Heart left ventricle (tissue), 16 donors: Measurements from ENCODE around the gene GBX2. TPM values are rescaled to one million over a fixed set of nuclear protein-coding genes. Genes with fewer than 3 reads are reported as not detected.

ENCODE experiments used
- ATAC-seq, 4 donors: fragments of 200-7000 bp; cut with Tn5 transposase; one replicate each; pipeline ENCODE4 v1.9.1; 2020 to 2022; ENCODE audit warnings: moderate library complexity in 4 of 4, mild to moderate bottlenecking in 3 of 4, moderate number of reproducible peaks in 1 of 4
- DNase-seq, 5 donors: peaks; one replicate each; pipeline ENCODE4 v3.0.0-alpha.2; 2020
- H3K27ac ChIP-seq, 12 donors: fragments of 200-600 bp; sonication (generic) in 4 of 12; one replicate each; pipeline versions ENCODE4 v1.5.0 to v1.8.0; 2016 to 2022; ENCODE audit warnings: mild to moderate bottlenecking in 2 of 12
- H3K27me3 ChIP-seq, 9 donors: fragments of 200-600 bp; sonication (generic) in 2 of 9; one replicate each; pipeline versions ENCODE4 v1.5.1 to v1.8.0; 2016 to 2022; ENCODE audit warnings: mild to moderate bottlenecking in 3 of 9
- H3K36me3 ChIP-seq, 9 donors: fragments of 200-600 bp; sonication (generic) in 2 of 9; one replicate each; pipeline versions ENCODE4 v1.5.0 to v1.8.0; 2018 to 2022; ENCODE audit warnings: mild to moderate bottlenecking in 2 of 9
- H3K4me1 ChIP-seq, 12 donors: fragments of 200-600 bp; sonication (generic) in 4 of 12; one replicate each; pipeline versions ENCODE4 v1.5.0 to v1.8.0; 2016 to 2022; ENCODE audit warnings: mild to moderate bottlenecking in 3 of 12
- H3K4me3 ChIP-seq, 12 donors: fragments of 200-600 bp; sonication (generic) in 4 of 12; one replicate each; pipeline versions ENCODE4 v1.5.0 to v1.8.0; 2017 to 2022; ENCODE audit warnings: mild to moderate bottlenecking in 9 of 12, moderate library complexity in 4 of 12
- H3K9me3 ChIP-seq, 12 donors: fragments of 200-600 bp; sonication (generic) in 4 of 12; one replicate each; pipeline versions ENCODE4 v1.5.0 to v1.8.0; 2016 to 2022; ENCODE audit warnings: mild to moderate bottlenecking in 1 of 12
- POLR2A ChIP-seq, 2 donors: fragments of 450-650 bp; IDR thresholded peaks; one replicate each; pipeline ENCODE4 v1.6.1; 2017; ENCODE audit warnings: antibody characterized with exemption in 2 of 2, mild to moderate bottlenecking in 2 of 2, moderate library complexity in 2 of 2
- whole genome bisulfite sequencing, 4 donors: extraction: QIAGEN DNeasy Blood & Tissue Kit in 2 of 4; methylation state at CpG; one replicate each; pipeline versions ENCODE4 v1.1.5 to v1.1.7; 2013 to 2018; 5-methylcytosine and 5-hydroxymethylcytosine counted together
- intact Hi-C, 10 donors: fragments of 100-400 bp; cut with DNase I; formaldehyde crosslinking; loops; one replicate each; pipeline versions ENCODE4 v1.11.1 to v1.14.2; 2022
- long read RNA-seq, 3 donors: library from polyadenylated mRNA; unstranded; transcript quantifications; one replicate each; pipeline ENCODE4 v2.0.0, GENCODE V29; 2020 to 2021
- polyA plus RNA-seq, 2 donors: library from polyadenylated mRNA; stranded (reverse); fragments of 200-250 nt; gene quantifications; one replicate each; pipeline ENCODE4 v1.2.3, GENCODE V29; 2013
- total RNA-seq, 9 donors: library from RNA; depleted of rRNA in 2 of 9; stranded (reverse); fragments of >200 nt in 2 of 9; fragmentation: NEBNext Ultra II Directional in 3 of 9; extraction: Animal tissue kit (Norgen Biotek cat#: 25700) in 3 of 9; gene quantifications; one replicate each; pipeline versions ENCODE4 v1.1.0 to v1.2.4, GENCODE V29; 2016 to 2023
- TF ChIP-seq, protein P1 (sequence below), 12 donors: fragments of 200-600 bp; sonication (generic) in 4 of 12; IDR thresholded peaks; one replicate each; pipeline versions ENCODE4 v1.5.0 to v1.8.0; 2018 to 2022; ENCODE audit warnings: antibody characterized with exemption in 12 of 12, mild to moderate bottlenecking in 5 of 12
- donor health status: ischemic (EF 13 %, LVEDD 7.1; RV severe dilation, severe dysfunction).
- donor health status: healthy with polysubstance abuse.
- donor health status: DM: no; HTN: yes; CAD: no.
- donor health status: DM: no; HTN: no; CAD: no.
- donor health status: ischemic (EF 25% LVEDD 6.9; RV normal size, moderate dysfunction).
- donor health status: ischemic (EF 25% LVEDD 5.7; RV mildly dilated, moderate dysfunction).
- donor health status: healthy.
- donor health status: DM: yes; HTN: yes; CAD: no.
- donor health status: ischemic (EF 35%, LVEDD 5.7; RV mildly dilated, moderate dysfunction).
- donor health status: nonischemic (EF 11% LVEDD 7.7; RV severe dilation, severe dysfunction).
- donor health status: DM: yes; HTN: yes; CAD: no.
- donor health status: PGD.
- donor health status: ischemic (EF 29% LVEDD 5.4; RV normal size, mild dysfunction).
- donor health status: nonischemic (EF 23%, LVEDD 6.1; RV moderate dilation, normal function).

GBX2 gene
- total RNA-seq, result under 1 TPM in 1 of 9 donors, not detected in 8; 0.17 TPM
- under 1 TPM; 0.15 to 0.55 TPM for polyA plus RNA-seq
- long read RNA-seq, donor 1, result 0 reads
- long read RNA-seq, donor 2, result 0 reads
- long read RNA-seq, donor 3, result 0 reads

DNA sequence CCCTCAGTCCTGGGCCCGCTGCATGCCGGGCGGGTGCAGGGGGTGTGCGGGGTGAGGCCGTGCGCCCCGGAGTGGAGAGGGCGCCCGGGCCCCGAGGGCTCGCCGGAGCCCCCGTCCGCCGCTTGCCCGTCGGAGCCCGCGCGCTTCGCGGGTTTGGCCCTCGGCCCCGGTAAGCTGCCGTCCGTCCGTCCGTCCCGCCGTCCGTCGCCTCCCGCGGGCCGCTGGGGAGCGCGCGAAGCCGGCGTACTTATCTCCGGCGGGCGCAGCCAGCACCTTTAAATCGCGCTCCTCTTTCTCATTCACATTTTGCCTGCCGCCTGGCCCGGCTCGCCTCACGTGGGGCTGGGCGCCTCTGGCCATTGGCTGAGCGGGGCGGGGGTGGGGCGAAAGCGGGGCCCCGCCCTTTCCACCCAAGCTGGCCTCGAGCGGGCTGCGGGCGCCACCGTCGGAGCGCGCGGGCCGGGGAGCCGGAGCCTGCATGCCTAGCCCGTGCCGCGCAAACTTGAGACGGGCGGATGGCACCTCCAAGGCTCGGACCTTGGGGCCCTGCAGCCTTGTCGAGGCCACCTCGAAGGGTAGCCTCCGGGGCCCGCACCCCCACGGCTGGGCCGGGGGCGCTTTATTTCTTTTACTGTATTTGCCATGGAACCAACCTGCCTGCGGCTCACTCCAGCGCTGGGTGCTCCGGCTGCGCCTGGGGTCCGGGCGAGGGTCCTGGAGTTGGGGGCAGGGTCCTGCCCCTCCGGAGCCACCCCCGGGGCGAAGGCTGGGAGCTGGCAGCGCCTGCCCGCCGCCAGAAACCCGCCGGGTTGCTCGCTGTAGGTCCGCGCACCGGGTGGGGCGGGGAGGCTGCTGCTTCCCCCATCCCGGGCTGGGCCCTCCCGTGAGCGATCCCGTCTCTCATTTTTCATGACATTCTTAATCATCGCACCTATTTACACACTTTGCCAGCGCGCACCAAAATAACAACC is at the start of gene GBX2:
TSS of gene GBX2 (minus strand) at position 277 of the 971 bp plus-strand sequence. CDS start 415 bp downstream, outside the sequence.
- Histone ChIP-seq H3K4me3 (peak within 1 kb of the TSS; percentile 16 to 49 (median 40)), H3K36me3 (no peaks in the 10 kb centered on the region), H3K27ac (no peak within 1 kb of the TSS), H3K27me3 (peaks cover 86 to 100% (median 99%) of the 10 kb centered on the region in 9 donors), H3K9me3 (no peaks in the 10 kb centered on the region), H3K4me1 (peaks cover 18 to 79% (median 46%) of the 10 kb centered on the region in 12 donors)
- DNase-seq (peak in 1 of 5 donors; percentile 29), ATAC-seq (peak; percentile 18 to 65 (median 35))
- intact Hi-C loops, result loop anchor here in 2 of 10 donors (5.0 kb wide), 2 partner anchors 376 to 391 kb away; no protein-coding TSS in a partner anchor
- TF ChIP-seq, protein P1, sequence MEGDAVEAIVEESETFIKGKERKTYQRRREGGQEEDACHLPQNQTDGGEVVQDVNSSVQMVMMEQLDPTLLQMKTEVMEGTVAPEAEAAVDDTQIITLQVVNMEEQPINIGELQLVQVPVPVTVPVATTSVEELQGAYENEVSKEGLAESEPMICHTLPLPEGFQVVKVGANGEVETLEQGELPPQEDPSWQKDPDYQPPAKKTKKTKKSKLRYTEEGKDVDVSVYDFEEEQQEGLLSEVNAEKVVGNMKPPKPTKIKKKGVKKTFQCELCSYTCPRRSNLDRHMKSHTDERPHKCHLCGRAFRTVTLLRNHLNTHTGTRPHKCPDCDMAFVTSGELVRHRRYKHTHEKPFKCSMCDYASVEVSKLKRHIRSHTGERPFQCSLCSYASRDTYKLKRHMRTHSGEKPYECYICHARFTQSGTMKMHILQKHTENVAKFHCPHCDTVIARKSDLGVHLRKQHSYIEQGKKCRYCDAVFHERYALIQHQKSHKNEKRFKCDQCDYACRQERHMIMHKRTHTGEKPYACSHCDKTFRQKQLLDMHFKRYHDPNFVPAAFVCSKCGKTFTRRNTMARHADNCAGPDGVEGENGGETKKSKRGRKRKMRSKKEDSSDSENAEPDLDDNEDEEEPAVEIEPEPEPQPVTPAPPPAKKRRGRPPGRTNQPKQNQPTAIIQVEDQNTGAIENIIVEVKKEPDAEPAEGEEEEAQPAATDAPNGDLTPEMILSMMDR (IDR thresholded peaks at IDR 0.05), result no peak
- no peak for TF ChIP-seq POLR2A (IDR thresholded peaks at IDR 0.05)
- 2 to 4% (median 3%) methylated on average over 36 to 105 of the region's 105 CpGs for WGBS, 4 donors

DNA sequence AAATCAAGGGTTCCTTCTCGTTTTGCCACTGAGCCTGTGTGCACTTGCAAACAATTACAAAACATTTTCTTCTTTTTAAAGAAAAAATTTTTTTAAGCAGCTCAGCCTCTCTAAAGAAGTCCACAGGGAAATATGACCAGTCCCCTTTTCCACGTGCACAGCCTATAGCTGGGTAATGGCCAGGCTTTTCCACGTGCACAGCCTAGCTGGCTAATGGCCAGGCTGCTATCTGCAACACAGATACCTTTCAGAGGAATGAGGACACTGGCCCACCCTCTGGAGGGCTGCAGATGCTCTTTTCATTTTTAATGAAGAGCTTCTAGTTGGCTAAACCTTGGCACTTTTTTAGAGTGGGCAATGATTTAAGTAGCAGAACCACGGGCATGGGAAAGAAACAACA is 49.7 kb upstream of the GBX2 start:
- ATAC-seq, result no peak
- intact Hi-C loops, result no loop called here
- DNase-seq, result no peak
- no peak for TF ChIP-seq POLR2A (IDR thresholded peaks at IDR 0.05)
- TF ChIP-seq, protein P1 (IDR thresholded peaks at IDR 0.05), result no peak
- Histone ChIP-seq H3K9me3 (peaks cover 0 to 1% (median 0%) of the 10 kb centered on the region in 12 donors), H3K4me1 (peaks cover 0 to 4% (median 0%) of the 10 kb centered on the region in 12 donors), H3K27ac (no peak overlapping the region), H3K36me3 (no peaks in the 10 kb centered on the region), H3K27me3 (peaks cover 0 to 26% (median 0%) of the 10 kb centered on the region in 9 donors), H3K4me3 (no peak overlapping the region)
- 29 to 35% (median 33%) methylated on average over 4 of the region's 4 CpGs for WGBS, 4 donors

DNA sequence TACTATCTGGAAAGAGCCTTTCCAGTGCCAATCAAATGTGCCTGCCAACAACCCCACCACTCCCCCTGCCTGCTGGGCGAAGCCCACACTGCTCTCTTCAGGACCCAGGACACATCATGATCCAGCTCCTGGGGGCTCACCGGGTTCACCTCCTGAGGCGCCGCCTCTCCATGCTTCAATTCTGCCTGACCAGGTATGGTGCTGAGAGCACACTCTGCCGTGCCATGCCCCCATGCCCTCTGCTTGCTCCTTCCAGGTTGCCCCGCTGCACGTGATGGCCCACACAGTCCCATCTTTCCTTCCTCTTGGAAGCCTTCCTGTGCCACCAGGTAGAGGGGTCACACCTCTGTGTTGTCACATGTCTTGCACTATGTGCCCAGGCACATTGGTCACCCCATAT is 48.5 kb upstream of the GBX2 start:
- ATAC-seq (peak in 1 of 4 donors; percentile 18), DNase-seq (no peak)
- peaks cover 0 to 4% (median 0%) of the 10 kb centered on the region in 12 donors for H3K4me1 ChIP-seq
- WGBS, 4 donors, result 78 to 94% (median 91%) methylated on average over 7 of the region's 7 CpGs
- H3K36me3 ChIP-seq, result no peaks in the 10 kb centered on the region
- H3K9me3 ChIP-seq, result no peaks in the 10 kb centered on the region
- no peak for TF ChIP-seq POLR2A (IDR thresholded peaks at IDR 0.05)
- TF ChIP-seq, protein P1 (IDR thresholded peaks at IDR 0.05), result no peak
- no peak overlapping the region for H3K4me3 ChIP-seq
- intact Hi-C loops, result no loop called here
- peaks cover 0 to 28% (median 0%) of the 10 kb centered on the region in 9 donors for H3K27me3 ChIP-seq
- H3K27ac ChIP-seq, result no peak overlapping the region

DNA sequence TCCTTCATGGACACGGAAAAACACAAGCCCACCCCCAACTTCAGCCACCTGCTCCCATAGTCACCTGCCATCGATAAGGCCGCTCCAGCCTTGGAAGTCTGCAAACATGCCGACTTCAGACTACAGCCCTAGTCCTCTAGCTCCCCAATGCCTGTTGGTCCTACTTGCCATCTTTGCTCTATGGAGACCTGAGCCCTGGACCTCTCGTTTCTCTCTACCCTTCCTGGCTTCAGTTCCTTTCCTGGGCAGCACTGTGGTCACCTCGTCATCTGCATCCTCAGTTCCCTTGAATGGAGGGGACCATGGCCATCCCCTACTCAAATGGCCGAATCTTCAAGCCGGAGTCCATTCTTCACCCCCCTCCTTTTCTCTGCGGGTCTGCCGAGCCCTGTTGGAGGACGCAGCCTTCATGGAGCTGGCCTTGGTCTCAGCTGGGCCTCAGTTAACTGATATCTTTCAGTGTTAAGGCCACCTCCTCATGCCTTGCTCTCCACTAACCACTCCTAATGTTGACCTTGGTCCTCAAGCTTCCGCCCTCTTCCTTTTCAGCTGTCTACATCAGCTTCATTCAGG is 47.7 kb upstream of the GBX2 start:
- WGBS, 4 donors, result 90 to 94% (median 92%) methylated on average over 12 of the region's 12 CpGs
- Histone ChIP-seq H3K27me3 (peaks cover 0 to 30% (median 0%) of the 10 kb centered on the region in 9 donors), H3K9me3 (no peaks in the 10 kb centered on the region), H3K4me3 (no peak overlapping the region), H3K27ac (no peak overlapping the region), H3K4me1 (peaks cover 0 to 4% (median 0%) of the 10 kb centered on the region in 12 donors), H3K36me3 (no peaks in the 10 kb centered on the region)
- TF ChIP-seq, protein P1 (IDR thresholded peaks at IDR 0.05), result no peak
- no peak for TF ChIP-seq POLR2A (IDR thresholded peaks at IDR 0.05)
- no peak for DNase-seq
- no peak for ATAC-seq
- intact Hi-C loops, result no loop called here
